ENCODE results near the gene NKAIN4. TPM values are rescaled to one million over a fixed set of nuclear protein-coding genes. Genes with fewer than 3 reads are reported as not detected.
A peak's percentile ranks its signal among the peaks of the same experiment; 100 is the strongest.
"Not testable (repeated sequence)": the region's sequence is repeated elsewhere in the genome, so short reads cannot be mapped to it uniquely, and the experiment has no call there.

Gene NKAIN4
- total RNA-seq, 1 donor from 2014 or later = 44.0 TPM

GRCh38 chr20:63225082-63225454 is 29.2 kb downstream of the NKAIN4 start:
- Mint-ChIP-seq H3K27me3 (ENCODE audit: low read depth) (peaks cover 15% of the 10 kb centered on the region), H3K9me3 (no peaks in the 10 kb centered on the region), H3K4me3 (no peak overlapping the region), H3K27ac (ENCODE audit: unreplicated experiment) (no peak overlapping the region), H3K4me1 (peaks cover 24% of the 10 kb centered on the region), H3K36me3 (ENCODE audit: low read depth) (no peaks in the 10 kb centered on the region)
- DNase-seq (ENCODE audit: low read depth, low spot score) = no peak
- no peak for TF ChIP-seq CTCF (conservative IDR thresholded peaks at IDR 0.05)

- H3K27me3 Mint-ChIP-seq (ENCODE audit: low read depth) = peaks cover 17% of the 10 kb centered on the region
- TF ChIP-seq CTCF (conservative IDR thresholded peaks at IDR 0.05) = peak; percentile 29
- no peak for DNase-seq (ENCODE audit: low read depth, low spot score)
- no peak overlapping the region for H3K27ac Mint-ChIP-seq (ENCODE audit: unreplicated experiment)
- no peak overlapping the region for H3K4me3 Mint-ChIP-seq
- no peaks in the 10 kb centered on the region for H3K9me3 Mint-ChIP-seq
- H3K4me1 Mint-ChIP-seq = peaks cover 19% of the 10 kb centered on the region
- H3K36me3 Mint-ChIP-seq (ENCODE audit: low read depth) = no peaks in the 10 kb centered on the region
Measured at GRCh38 chr20:63224412-63225081, 29.7 kb downstream of the NKAIN4 start.

- Mint-ChIP-seq H3K4me3 (no peak overlapping the region), H3K4me1 (peaks cover 12% of the 10 kb centered on the region), H3K27ac (ENCODE audit: unreplicated experiment) (no peak overlapping the region), H3K27me3 (ENCODE audit: low read depth) (peaks cover 17% of the 10 kb centered on the region), H3K9me3 (no peaks in the 10 kb centered on the region), H3K36me3 (ENCODE audit: low read depth) (no peaks in the 10 kb centered on the region)
- no peak for TF ChIP-seq CTCF (conservative IDR thresholded peaks at IDR 0.05)
- DNase-seq (ENCODE audit: low read depth, low spot score) = no peak
Measured at GRCh38 chr20:63223826-63224207, 30.4 kb downstream of the NKAIN4 start.

GRCh38 chr20:63223121-63223825 is 31.0 kb downstream of the NKAIN4 start:
- Mint-ChIP-seq H3K4me3 (no peak overlapping the region), H3K27me3 (ENCODE audit: low read depth) (peaks cover 17% of the 10 kb centered on the region), H3K36me3 (ENCODE audit: low read depth) (no peaks in the 10 kb centered on the region), H3K27ac (ENCODE audit: unreplicated experiment) (no peak overlapping the region), H3K9me3 (no peaks in the 10 kb centered on the region), H3K4me1 (peaks cover 10% of the 10 kb centered on the region)
- peak; percentile 86 for TF ChIP-seq CTCF (conservative IDR thresholded peaks at IDR 0.05)
- peak; percentile 56 for DNase-seq (ENCODE audit: low read depth, low spot score)

- no peak for TF ChIP-seq CTCF (conservative IDR thresholded peaks at IDR 0.05)
- H3K4me3 Mint-ChIP-seq = no peak overlapping the region
- no peaks in the 10 kb centered on the region for H3K9me3 Mint-ChIP-seq
- no peaks in the 10 kb centered on the region for H3K36me3 Mint-ChIP-seq (ENCODE audit: low read depth)
- peaks cover 10% of the 10 kb centered on the region for H3K4me1 Mint-ChIP-seq
- DNase-seq (ENCODE audit: low read depth, low spot score) = no peak
- no peak overlapping the region for H3K27ac Mint-ChIP-seq (ENCODE audit: unreplicated experiment)
- peaks cover 17% of the 10 kb centered on the region for H3K27me3 Mint-ChIP-seq (ENCODE audit: low read depth)
Measured at GRCh38 chr20:63222541-63222940, 31.7 kb downstream of the NKAIN4 start.

- not testable (repeated sequence) for H3K4me3 Mint-ChIP-seq; H3K27ac Mint-ChIP-seq (ENCODE audit: unreplicated experiment); DNase-seq (ENCODE audit: low read depth, low spot score); H3K36me3 Mint-ChIP-seq (ENCODE audit: low read depth); H3K9me3 Mint-ChIP-seq
- Mint-ChIP-seq H3K27me3 (ENCODE audit: low read depth) (peaks cover 17% of the 10 kb centered on the region), H3K4me1 (peaks cover 16% of the 10 kb centered on the region)
Measured at GRCh38 chr20:63221400-63222053, 32.7 kb downstream of the NKAIN4 start.

Data from neural crest cell (in vitro differentiated cells).